IMR-90 (cell line): ENCODE data around the gene PSMD14. TPM values are rescaled to one million over a fixed set of nuclear protein-coding genes. Genes with fewer than 3 reads are reported as not detected.

ENCODE experiments used
- ATAC-seq: fragments of 200-7000 bp; cut with Tn5 transposase; 2 replicates; pipeline ENCODE4 v1.9.1; 2020; ENCODE audit warnings: low read depth, mild to moderate bottlenecking, moderate library complexity
- BruUV-seq: library from RNA; stranded (reverse); fragments of 400-500 nt; replicated peaks from 2 replicates; lab custom pipeline; 2021; lab: Mats Ljungman, UMichigan
- CTCF ChIA-PET: fragments of 300-600 bp; formaldehyde crosslinking; extraction: SDS; loops from one replicate; lab custom pipeline; 2021; ENCODE audit warnings: antibody characterized with exemption; lab: Yijun Ruan, JAX
- POLR2A ChIA-PET: fragments of 300-600 bp; sonication (Branson Sonifier 250); formaldehyde crosslinking; loops from one replicate; lab custom pipeline; 2022; ENCODE audit warnings: antibody characterized with exemption; ENCODE audit not compliant: unreplicated experiment; lab: Charles Lee
- DNase-seq: peaks from one replicate; pipeline ENCODE4 v3.0.0; 2013
- H2AFZ ChIP-seq: replicated peaks from 2 replicates; pipeline ENCODE3; 2013; ENCODE audit warnings: low read length, mild to moderate bottlenecking; ENCODE audit not compliant: poor library complexity
- H2AK5ac ChIP-seq: 2 replicates; pipeline ENCODE4 v1.6.1; 2013; ENCODE audit warnings: low read depth, low read length, inconsistent platforms
- H2AK9ac ChIP-seq: replicated peaks from 2 replicates; pipeline ENCODE3; 2013; ENCODE audit warnings: mild to moderate bottlenecking, low read depth, low read length, moderate library complexity; ENCODE audit not compliant: poor library complexity
- H2BK120ac ChIP-seq: 2 replicates; pipeline ENCODE4 v1.6.1; 2013; ENCODE audit warnings: low read depth, low read length, inconsistent platforms
- H2BK15ac ChIP-seq: 3 replicates; pipeline ENCODE4 v1.6.1; 2013; ENCODE audit warnings: low read depth, low read length, inconsistent platforms
- H2BK20ac ChIP-seq: 2 replicates; pipeline ENCODE4 v1.6.1; 2013; ENCODE audit warnings: low read depth, mild to moderate bottlenecking, inconsistent platforms, low read length, moderate library complexity
- H2BK5ac ChIP-seq: 2 replicates; pipeline ENCODE4 v1.6.1; 2013; ENCODE audit warnings: mild to moderate bottlenecking, low read depth, low read length, inconsistent platforms; ENCODE audit not compliant: poor library complexity, severe bottlenecking
- H3K14ac ChIP-seq: replicated peaks from 2 replicates; pipeline ENCODE4 v1.6.1; 2013; ENCODE audit warnings: low read depth, low read length, inconsistent platforms
- H3K18ac ChIP-seq: 2 replicates; pipeline ENCODE4 v1.6.1; 2013; ENCODE audit warnings: low read depth, low read length, control low read depth
- H3K23ac ChIP-seq: 2 replicates; pipeline ENCODE4 v1.6.1; 2013; ENCODE audit warnings: low read depth, low read length, inconsistent platforms
- H3K27ac ChIP-seq: 2 replicates; pipeline ENCODE4 v1.5.1; 2013; ENCODE audit warnings: mild to moderate bottlenecking, control low read depth, low read length; ENCODE audit not compliant: insufficient read depth
- H3K27me3 ChIP-seq: 2 replicates; pipeline ENCODE4 v1.6.1; 2013; ENCODE audit warnings: low read length; ENCODE audit not compliant: control insufficient read depth, insufficient read depth
- H3K36me3 ChIP-seq: 2 replicates; pipeline ENCODE4 v1.6.1; 2013; ENCODE audit warnings: low read length, mixed read lengths; ENCODE audit not compliant: control insufficient read depth, insufficient read depth
- H3K4ac ChIP-seq: 2 replicates; pipeline ENCODE4 v1.6.1; 2013; ENCODE audit warnings: low read depth, low read length, inconsistent platforms
- H3K4me1 ChIP-seq: 2 replicates; pipeline ENCODE4 v1.6.1; 2013; ENCODE audit warnings: low read length, mixed read lengths; ENCODE audit not compliant: control insufficient read depth, insufficient read depth
- H3K4me2 ChIP-seq: 2 replicates; pipeline ENCODE4 v1.6.1; 2013; ENCODE audit warnings: low read depth, mild to moderate bottlenecking, control low read depth, low read length, moderate library complexity
- H3K4me3 ChIP-seq: 2 replicates; pipeline ENCODE4 v1.5.1; 2013; ENCODE audit warnings: low read depth, mild to moderate bottlenecking, control low read depth, low read length, moderate library complexity; ENCODE audit not compliant: insufficient read depth
- H3K56ac ChIP-seq: 2 replicates; pipeline ENCODE4 v1.6.1; 2013; ENCODE audit warnings: low read length, inconsistent platforms; ENCODE audit not compliant: insufficient read depth; ENCODE audit errors: extremely low read depth
- H3K79me1 ChIP-seq, 2 experiments: 2 replicates each; pipeline ENCODE4 v1.6.1; 2013; ENCODE audit warnings: low read length in 2 of 2, inconsistent platforms in 1 of 2, low read depth in 1 of 2
- H3K9ac ChIP-seq: 2 replicates; pipeline ENCODE4 v1.6.1; 2013; ENCODE audit warnings: low read depth, low read length, control low read depth
- H3K9me1 ChIP-seq: 2 replicates; pipeline ENCODE4 v1.6.1; 2013; ENCODE audit warnings: low read length, inconsistent platforms; ENCODE audit not compliant: insufficient read depth
- H3K9me3 ChIP-seq: 2 replicates; pipeline ENCODE4 v1.6.1; 2013; ENCODE audit warnings: low read length; ENCODE audit not compliant: control insufficient read depth, insufficient read depth
- H4K20me1 ChIP-seq: 2 replicates; pipeline ENCODE4 v1.6.1; 2013; ENCODE audit warnings: low read length, inconsistent platforms; ENCODE audit not compliant: insufficient read depth
- H4K5ac ChIP-seq: 2 replicates; pipeline ENCODE4 v1.6.1; 2013; ENCODE audit warnings: mild to moderate bottlenecking, low read depth, low read length, control low read depth
- H4K8ac ChIP-seq, 2 experiments: 2 replicates each; pipeline ENCODE4 v1.6.1; 2013; ENCODE audit warnings: low read depth in 2 of 2, low read length in 2 of 2, control low read depth in 1 of 2, inconsistent platforms in 1 of 2
- H4K91ac ChIP-seq: 2 replicates; pipeline ENCODE4 v1.6.1; 2013; ENCODE audit warnings: low read depth, low read length, inconsistent platforms; ENCODE audit not compliant: insufficient read depth
- BHLHE40 ChIP-seq: fragments of 150-350 bp; IDR thresholded peaks from 2 replicates; pipeline ENCODE4 v1.6.1; 2016; ENCODE audit warnings: mild to moderate bottlenecking, low read depth, low read length
- CEBPB ChIP-seq: IDR thresholded peaks from 2 replicates; pipeline ENCODE4 v1.6.1; 2012; ENCODE audit warnings: low read depth, low read length, improper control_type of control experiment
- CHD1 ChIP-seq: IDR thresholded peaks from 2 replicates; pipeline ENCODE4 v1.6.1; 2012; ENCODE audit warnings: low read depth, low read length, improper control_type of control experiment
- CTCF ChIP-seq: conservative IDR thresholded peaks from 2 replicates; pipeline ENCODE4 v1.5.1; 2012; ENCODE audit warnings: mild to moderate bottlenecking, low read depth, low read length, improper control_type of control experiment
- FOS ChIP-seq: fragments of 150-350 bp; IDR thresholded peaks from 2 replicates; pipeline ENCODE4 v1.6.1; 2016; ENCODE audit warnings: low read depth, low read length
- MAFK ChIP-seq: IDR thresholded peaks from 2 replicates; pipeline ENCODE4 v1.6.1; 2012; ENCODE audit warnings: low read depth, low read length, improper control_type of control experiment
- MAZ ChIP-seq: IDR thresholded peaks from 2 replicates; pipeline ENCODE4 v1.6.1; 2012; ENCODE audit warnings: low read depth, mild to moderate bottlenecking, low read length, improper control_type of control experiment, moderate library complexity, borderline replicate concordance
- MXI1 ChIP-seq: IDR thresholded peaks from 2 replicates; pipeline ENCODE4 v1.6.1; 2012; ENCODE audit warnings: low read depth, mild to moderate bottlenecking, low read length, moderate library complexity, borderline replicate concordance
- NFE2L2 ChIP-seq: fragments of 150-350 bp; IDR thresholded peaks from 2 replicates; pipeline ENCODE4 v1.6.1; 2016; ENCODE audit warnings: low read depth, mild to moderate bottlenecking, low read length
- POLR2A ChIP-seq: IDR thresholded peaks from 2 replicates; pipeline ENCODE4 v1.6.1; 2012; ENCODE audit warnings: mild to moderate bottlenecking, low read depth, low read length
- RAD21 ChIP-seq: IDR thresholded peaks from 2 replicates; pipeline ENCODE4 v1.6.1; 2012; ENCODE audit warnings: low read length, improper control_type of control experiment
- RCOR1 ChIP-seq: IDR thresholded peaks from 2 replicates; pipeline ENCODE4 v1.6.1; 2012; ENCODE audit warnings: mild to moderate bottlenecking, low read length, improper control_type of control experiment; ENCODE audit not compliant: insufficient replicate concordance
- RFX5 ChIP-seq: IDR thresholded peaks from 2 replicates; pipeline ENCODE4 v1.8.0; 2012; ENCODE audit warnings: low read depth, mild to moderate bottlenecking, low read length, moderate library complexity
- SMC3 ChIP-seq: fragments of 150-350 bp; IDR thresholded peaks from 2 replicates; pipeline ENCODE4 v1.6.1; 2016; ENCODE audit warnings: low read depth, mild to moderate bottlenecking, antibody characterized with exemption, low read length, moderate library complexity
- USF2 ChIP-seq: fragments of 150-350 bp; IDR thresholded peaks from 2 replicates; pipeline ENCODE4 v1.6.1; 2017; ENCODE audit warnings: mild to moderate bottlenecking, antibody characterized with exemption, low read length, low read depth
- dilution Hi-C: fragments of 300-500 bp; cut with HindIII; formaldehyde crosslinking; loops from one replicate; pipeline ENCODE4 v1.14.3; 2018; ENCODE audit warnings: low sequenced_read_pairs; ENCODE audit not compliant: unreplicated experiment
- in situ Hi-C: fragments of 300-500 bp; cut with MboI; formaldehyde crosslinking; loops from 3 replicates; pipeline ENCODE4 v1.14.3; 2019; ENCODE audit warnings: low sequenced_read_pairs, inconsistent platforms, mixed read lengths
- intact Hi-C: fragments of 100-400 bp; cut with micrococcal nuclease; formaldehyde crosslinking; loops from 2 replicates; pipeline ENCODE4 v1.10.0; 2022
- polyA plus RNA-seq, 3 experiments: library from polyadenylated mRNA; depleted of rRNA; stranded (reverse); fragments of >200 nt; gene quantifications; 2 replicates each; pipeline ENCODE4 v1.2.3, GENCODE V29; 2012; ENCODE audit warnings: low replicate concordance in 1 of 3
- total RNA-seq: library from RNA; depleted of rRNA; stranded (reverse); fragments of >200 nt; gene quantifications from 2 replicates; pipeline ENCODE4 v1.2.3, GENCODE V29; 2012

Gene PSMD14
- total and polyA plus RNA-seq, 2 of the 4 experiments (the other 2 are of a cell fraction), result 59.3 to 110 TPM

GRCh38 chr2:161324876-161325275 is 16.7 kb downstream of the PSMD14 start:
- no peak overlapping the region for H3K23ac ChIP-seq
- H2AFZ ChIP-seq, result no peak overlapping the region
- peaks cover 5% of the 10 kb centered on the region; the same call in 1 of the 2 replicates for H3K36me3 ChIP-seq
- no peaks in the 10 kb centered on the region for H3K27me3 ChIP-seq
- no peak overlapping the region for H3K4me2 ChIP-seq
- H4K20me1 ChIP-seq, result no peaks in the 10 kb centered on the region
- no peak overlapping the region for H2AK5ac ChIP-seq
- H3K9me3 ChIP-seq, result no peaks in the 10 kb centered on the region
- no peak overlapping the region for H3K56ac ChIP-seq
- H3K9ac ChIP-seq, result no peak overlapping the region
- no TSS peak for BruUV-seq
- H3K4me3 ChIP-seq, result no peak overlapping the region
- H3K14ac ChIP-seq, result no peak overlapping the region
- no peak overlapping the region for H3K18ac ChIP-seq
- no peak overlapping the region for H3K4ac ChIP-seq
- in situ Hi-C loops, result no loop called here
- TF ChIP-seq BHLHE40, result no peak
- TF ChIP-seq CEBPB, result no peak
- TF ChIP-seq MAFK, result no peak
- no peak for TF ChIP-seq NFE2L2
- no peak for TF ChIP-seq MAZ
- TF ChIP-seq CHD1, result no peak
- TF ChIP-seq POLR2A, result no peak
- no peak for TF ChIP-seq RFX5
- no peak for TF ChIP-seq FOS
- TF ChIP-seq CTCF, result no peak
- no peak for TF ChIP-seq RAD21
- no peak for TF ChIP-seq MXI1
- no peak for TF ChIP-seq SMC3
- TF ChIP-seq RCOR1, result no peak
- no peak for TF ChIP-seq USF2
- H2AK9ac ChIP-seq, result no peak overlapping the region
- peaks cover 22 to 35% of the 10 kb centered on the region in 2 experiments for H3K79me1 ChIP-seq
- H4K5ac ChIP-seq, result no peak overlapping the region
- H4K91ac ChIP-seq, result no peak overlapping the region
- no peak overlapping the region for H2BK20ac ChIP-seq
- dilution Hi-C loops, result no loop called here
- no peak overlapping the region for H2BK120ac ChIP-seq
- ATAC-seq (no peak), DNase-seq (no peak)
- H3K4me1 ChIP-seq, result no peaks in the 10 kb centered on the region
- intact Hi-C loops, result no loop called here
- H3K9me1 ChIP-seq, result no peaks in the 10 kb centered on the region
- ChIA-PET CTCF (no interaction called here), POLR2A (no interaction called here)
- no peak overlapping the region for H2BK15ac ChIP-seq
- H3K27ac ChIP-seq, result no peak overlapping the region
- H2BK5ac ChIP-seq, result no peak overlapping the region
- no peak overlapping the region for H4K8ac ChIP-seq
